IMR-90 (cell line): Measurements from ENCODE around the gene EBLN2. TPM values are rescaled to one million over a fixed set of nuclear protein-coding genes. Genes with fewer than 3 reads are reported as not detected.

ENCODE experiments used
- ATAC-seq: fragments of 200-7000 bp; cut with Tn5 transposase; 2 replicates; pipeline ENCODE4 v1.9.1; 2020; ENCODE audit warnings: low read depth, mild to moderate bottlenecking, moderate library complexity
- BruUV-seq: library from RNA; stranded (reverse); fragments of 400-500 nt; replicated peaks from 2 replicates; lab custom pipeline; 2021; lab: Mats Ljungman, UMichigan
- CTCF ChIA-PET: fragments of 300-600 bp; formaldehyde crosslinking; extraction: SDS; loops from one replicate; lab custom pipeline; 2021; ENCODE audit warnings: antibody characterized with exemption; lab: Yijun Ruan, JAX
- POLR2A ChIA-PET: fragments of 300-600 bp; sonication (Branson Sonifier 250); formaldehyde crosslinking; loops from one replicate; lab custom pipeline; 2022; ENCODE audit warnings: antibody characterized with exemption; ENCODE audit not compliant: unreplicated experiment; lab: Charles Lee
- DNase-seq: peaks from one replicate; pipeline ENCODE4 v3.0.0; 2013
- H2AFZ ChIP-seq: replicated peaks from 2 replicates; pipeline ENCODE3; 2013; ENCODE audit warnings: low read length, mild to moderate bottlenecking; ENCODE audit not compliant: poor library complexity
- H2AK5ac ChIP-seq: 2 replicates; pipeline ENCODE4 v1.6.1; 2013; ENCODE audit warnings: low read depth, low read length, inconsistent platforms
- H2AK9ac ChIP-seq: replicated peaks from 2 replicates; pipeline ENCODE3; 2013; ENCODE audit warnings: mild to moderate bottlenecking, low read depth, low read length, moderate library complexity; ENCODE audit not compliant: poor library complexity
- H2BK120ac ChIP-seq: 2 replicates; pipeline ENCODE4 v1.6.1; 2013; ENCODE audit warnings: low read depth, low read length, inconsistent platforms
- H2BK15ac ChIP-seq: 3 replicates; pipeline ENCODE4 v1.6.1; 2013; ENCODE audit warnings: low read depth, low read length, inconsistent platforms
- H2BK20ac ChIP-seq: 2 replicates; pipeline ENCODE4 v1.6.1; 2013; ENCODE audit warnings: low read depth, mild to moderate bottlenecking, inconsistent platforms, low read length, moderate library complexity
- H2BK5ac ChIP-seq: 2 replicates; pipeline ENCODE4 v1.6.1; 2013; ENCODE audit warnings: mild to moderate bottlenecking, low read depth, low read length, inconsistent platforms; ENCODE audit not compliant: poor library complexity, severe bottlenecking
- H3K14ac ChIP-seq: replicated peaks from 2 replicates; pipeline ENCODE4 v1.6.1; 2013; ENCODE audit warnings: low read depth, low read length, inconsistent platforms
- H3K18ac ChIP-seq: 2 replicates; pipeline ENCODE4 v1.6.1; 2013; ENCODE audit warnings: low read depth, low read length, control low read depth
- H3K23ac ChIP-seq: 2 replicates; pipeline ENCODE4 v1.6.1; 2013; ENCODE audit warnings: low read depth, low read length, inconsistent platforms
- H3K27ac ChIP-seq: 2 replicates; pipeline ENCODE4 v1.5.1; 2013; ENCODE audit warnings: mild to moderate bottlenecking, control low read depth, low read length; ENCODE audit not compliant: insufficient read depth
- H3K27me3 ChIP-seq: 2 replicates; pipeline ENCODE4 v1.6.1; 2013; ENCODE audit warnings: low read length; ENCODE audit not compliant: control insufficient read depth, insufficient read depth
- H3K36me3 ChIP-seq: 2 replicates; pipeline ENCODE4 v1.6.1; 2013; ENCODE audit warnings: low read length, mixed read lengths; ENCODE audit not compliant: control insufficient read depth, insufficient read depth
- H3K4ac ChIP-seq: 2 replicates; pipeline ENCODE4 v1.6.1; 2013; ENCODE audit warnings: low read depth, low read length, inconsistent platforms
- H3K4me1 ChIP-seq: 2 replicates; pipeline ENCODE4 v1.6.1; 2013; ENCODE audit warnings: low read length, mixed read lengths; ENCODE audit not compliant: control insufficient read depth, insufficient read depth
- H3K4me2 ChIP-seq: 2 replicates; pipeline ENCODE4 v1.6.1; 2013; ENCODE audit warnings: low read depth, mild to moderate bottlenecking, control low read depth, low read length, moderate library complexity
- H3K4me3 ChIP-seq: 2 replicates; pipeline ENCODE4 v1.5.1; 2013; ENCODE audit warnings: low read depth, mild to moderate bottlenecking, control low read depth, low read length, moderate library complexity; ENCODE audit not compliant: insufficient read depth
- H3K56ac ChIP-seq: 2 replicates; pipeline ENCODE4 v1.6.1; 2013; ENCODE audit warnings: low read length, inconsistent platforms; ENCODE audit not compliant: insufficient read depth; ENCODE audit errors: extremely low read depth
- H3K79me1 ChIP-seq, 2 experiments: 2 replicates each; pipeline ENCODE4 v1.6.1; 2013; ENCODE audit warnings: low read length in 2 of 2, inconsistent platforms in 1 of 2, low read depth in 1 of 2
- H3K9ac ChIP-seq: 2 replicates; pipeline ENCODE4 v1.6.1; 2013; ENCODE audit warnings: low read depth, low read length, control low read depth
- H3K9me1 ChIP-seq: 2 replicates; pipeline ENCODE4 v1.6.1; 2013; ENCODE audit warnings: low read length, inconsistent platforms; ENCODE audit not compliant: insufficient read depth
- H3K9me3 ChIP-seq: 2 replicates; pipeline ENCODE4 v1.6.1; 2013; ENCODE audit warnings: low read length; ENCODE audit not compliant: control insufficient read depth, insufficient read depth
- H4K20me1 ChIP-seq: 2 replicates; pipeline ENCODE4 v1.6.1; 2013; ENCODE audit warnings: low read length, inconsistent platforms; ENCODE audit not compliant: insufficient read depth
- H4K5ac ChIP-seq: 2 replicates; pipeline ENCODE4 v1.6.1; 2013; ENCODE audit warnings: mild to moderate bottlenecking, low read depth, low read length, control low read depth
- H4K8ac ChIP-seq, 2 experiments: 2 replicates each; pipeline ENCODE4 v1.6.1; 2013; ENCODE audit warnings: low read depth in 2 of 2, low read length in 2 of 2, control low read depth in 1 of 2, inconsistent platforms in 1 of 2
- H4K91ac ChIP-seq: 2 replicates; pipeline ENCODE4 v1.6.1; 2013; ENCODE audit warnings: low read depth, low read length, inconsistent platforms; ENCODE audit not compliant: insufficient read depth
- CEBPB ChIP-seq: IDR thresholded peaks from 2 replicates; pipeline ENCODE4 v1.6.1; 2012; ENCODE audit warnings: low read depth, low read length, improper control_type of control experiment
- CHD1 ChIP-seq: IDR thresholded peaks from 2 replicates; pipeline ENCODE4 v1.6.1; 2012; ENCODE audit warnings: low read depth, low read length, improper control_type of control experiment
- MAFK ChIP-seq: IDR thresholded peaks from 2 replicates; pipeline ENCODE4 v1.6.1; 2012; ENCODE audit warnings: low read depth, low read length, improper control_type of control experiment
- NFE2L2 ChIP-seq: fragments of 150-350 bp; IDR thresholded peaks from 2 replicates; pipeline ENCODE4 v1.6.1; 2016; ENCODE audit warnings: low read depth, mild to moderate bottlenecking, low read length
- RCOR1 ChIP-seq: IDR thresholded peaks from 2 replicates; pipeline ENCODE4 v1.6.1; 2012; ENCODE audit warnings: mild to moderate bottlenecking, low read length, improper control_type of control experiment; ENCODE audit not compliant: insufficient replicate concordance
- WGBS, 2 experiments: methylation state at CpG; one replicate each; pipeline versions ENCODE4 v1.1.5 to v1.1.7; 2013; ENCODE audit warnings: missing lambda C conversion rate in 2 of 2; ENCODE audit not compliant: insufficient read length in 1 of 2; ENCODE audit errors: extremely low coverage in 2 of 2; 5-methylcytosine and 5-hydroxymethylcytosine counted together
- dilution Hi-C: fragments of 300-500 bp; cut with HindIII; formaldehyde crosslinking; loops from one replicate; pipeline ENCODE4 v1.14.3; 2018; ENCODE audit warnings: low sequenced_read_pairs; ENCODE audit not compliant: unreplicated experiment
- in situ Hi-C: fragments of 300-500 bp; cut with MboI; formaldehyde crosslinking; loops from 3 replicates; pipeline ENCODE4 v1.14.3; 2019; ENCODE audit warnings: low sequenced_read_pairs, inconsistent platforms, mixed read lengths
- intact Hi-C: fragments of 100-400 bp; cut with micrococcal nuclease; formaldehyde crosslinking; loops from 2 replicates; pipeline ENCODE4 v1.10.0; 2022
- polyA plus RNA-seq, 3 experiments: library from polyadenylated mRNA; depleted of rRNA; stranded (reverse); fragments of >200 nt; gene quantifications; 2 replicates each; pipeline ENCODE4 v1.2.3, GENCODE V29; 2012; ENCODE audit warnings: low replicate concordance in 1 of 3
- total RNA-seq: library from RNA; depleted of rRNA; stranded (reverse); fragments of >200 nt; gene quantifications from 2 replicates; pipeline ENCODE4 v1.2.3, GENCODE V29; 2012
- TF ChIP-seq, protein P1 (sequence below): conservative IDR thresholded peaks from 2 replicates; pipeline ENCODE4 v1.5.1; 2012; ENCODE audit warnings: mild to moderate bottlenecking, low read depth, low read length, improper control_type of control experiment
- TF ChIP-seq, protein P2 (sequence below): fragments of 150-350 bp; IDR thresholded peaks from 2 replicates; pipeline ENCODE4 v1.6.1; 2016; ENCODE audit warnings: low read depth, mild to moderate bottlenecking, low read length, moderate library complexity, borderline replicate concordance

Gene EBLN2
- total and polyA plus RNA-seq, 2 of the 4 experiments (the other 2 are of a cell fraction) = 2.5 to 7.7 TPM

DNA sequence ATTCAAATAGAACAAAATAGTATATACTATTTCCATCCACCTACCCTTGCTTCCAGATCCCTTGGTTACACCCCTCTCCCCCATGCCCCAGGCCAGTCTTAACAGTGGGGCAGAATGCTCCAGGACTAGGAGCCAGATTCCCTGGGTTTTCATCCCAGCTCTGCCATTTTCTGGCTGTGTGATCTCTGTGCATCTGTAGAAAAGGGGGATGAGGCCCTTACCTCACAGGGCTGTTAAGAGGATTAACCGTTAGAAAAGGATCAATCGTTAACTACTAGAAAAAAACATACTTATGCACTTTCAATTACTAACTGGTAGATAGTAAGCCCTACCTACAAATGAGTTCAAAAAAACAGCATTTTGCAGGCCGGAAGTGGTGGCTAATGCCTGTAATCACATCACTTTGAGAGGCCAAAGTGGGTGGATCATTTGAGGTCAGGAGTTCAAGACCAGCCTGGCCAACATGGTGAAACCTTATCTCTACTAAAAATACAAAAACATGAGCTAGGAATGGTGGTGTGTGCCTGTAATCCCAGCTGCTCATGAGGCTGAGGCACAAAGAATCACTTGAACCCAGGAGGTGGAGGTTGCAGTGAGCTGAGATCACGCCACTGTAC lies 11.7 kb downstream of the EBLN2 start (continued):
- no peak for TF ChIP-seq CEBPB

DNA sequence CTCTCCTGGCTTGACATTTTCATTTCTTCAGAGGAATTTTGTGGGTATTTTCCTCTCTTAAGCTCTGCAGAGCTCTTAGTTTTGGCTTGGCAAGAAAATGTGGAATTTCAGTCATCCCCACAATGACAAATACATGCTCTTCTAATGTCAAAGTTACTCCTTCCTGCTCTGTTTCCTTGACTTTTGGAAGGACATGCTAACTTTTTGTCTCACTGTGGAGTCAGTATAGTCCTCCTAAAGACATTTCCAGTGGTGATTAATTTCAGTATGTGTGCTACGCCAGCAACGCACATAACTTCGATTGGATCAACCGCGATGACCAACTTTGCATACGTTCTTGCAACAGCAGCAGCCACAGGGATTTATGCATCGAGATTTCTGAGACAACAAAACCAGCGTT lies 13.3 kb downstream of the EBLN2 start:
- Histone ChIP-seq H3K79me1 (peaks cover 0 to 6% of the 10 kb centered on the region in 2 experiments; a peak in 1 of 4 replicates), H2AK9ac (no peak overlapping the region), H3K27ac (no peak overlapping the region), H3K4me1 (peaks cover 18% of the 10 kb centered on the region), H2BK5ac (no peak overlapping the region), H2AK5ac (no peak overlapping the region), H3K14ac (no peak overlapping the region), H3K56ac (no peak overlapping the region), H3K4me3 (no peak overlapping the region), H3K4ac (no peak overlapping the region), H2AFZ (no peak overlapping the region), H2BK120ac (no peak overlapping the region), H3K9me3 (no peaks in the 10 kb centered on the region), H4K8ac (no peak overlapping the region), H3K36me3 (no peaks in the 10 kb centered on the region), H3K9me1 (peaks cover 8% of the 10 kb centered on the region), H3K18ac (no peak overlapping the region), H2BK15ac (no peak overlapping the region), H3K4me2 (no peak overlapping the region), H3K9ac (no peak overlapping the region), H4K5ac (no peak overlapping the region; the same call in 1 of the 2 replicates), H3K23ac (no peak overlapping the region), H3K27me3 (no peaks in the 10 kb centered on the region), H4K91ac (no peak overlapping the region), H4K20me1 (peaks cover 10% of the 10 kb centered on the region), H2BK20ac (no peak overlapping the region)
- in situ Hi-C loops (loop anchor here (5.0 to 25.0 kb wide), 4 partner anchors 227 to 1350 kb away; partner anchors contain the start of genes EIF4E3, RYBP and SHQ1), dilution Hi-C loops (no loop called here), intact Hi-C loops (loop anchor here (5.0 kb wide), 3 partner anchors 77 to 1362 kb away; partner anchors contain the start of genes PPP4R2 and SHQ1)
- CTCF ChIA-PET = no interaction called here
- WGBS, 2 experiments = 85% methylated on average over 5 of the region's 8 CpGs; no CpG with 5 or more reads in 1 of the 2 experiments
- no peak for TF ChIP-seq MAFK
- TF ChIP-seq, protein P1, sequence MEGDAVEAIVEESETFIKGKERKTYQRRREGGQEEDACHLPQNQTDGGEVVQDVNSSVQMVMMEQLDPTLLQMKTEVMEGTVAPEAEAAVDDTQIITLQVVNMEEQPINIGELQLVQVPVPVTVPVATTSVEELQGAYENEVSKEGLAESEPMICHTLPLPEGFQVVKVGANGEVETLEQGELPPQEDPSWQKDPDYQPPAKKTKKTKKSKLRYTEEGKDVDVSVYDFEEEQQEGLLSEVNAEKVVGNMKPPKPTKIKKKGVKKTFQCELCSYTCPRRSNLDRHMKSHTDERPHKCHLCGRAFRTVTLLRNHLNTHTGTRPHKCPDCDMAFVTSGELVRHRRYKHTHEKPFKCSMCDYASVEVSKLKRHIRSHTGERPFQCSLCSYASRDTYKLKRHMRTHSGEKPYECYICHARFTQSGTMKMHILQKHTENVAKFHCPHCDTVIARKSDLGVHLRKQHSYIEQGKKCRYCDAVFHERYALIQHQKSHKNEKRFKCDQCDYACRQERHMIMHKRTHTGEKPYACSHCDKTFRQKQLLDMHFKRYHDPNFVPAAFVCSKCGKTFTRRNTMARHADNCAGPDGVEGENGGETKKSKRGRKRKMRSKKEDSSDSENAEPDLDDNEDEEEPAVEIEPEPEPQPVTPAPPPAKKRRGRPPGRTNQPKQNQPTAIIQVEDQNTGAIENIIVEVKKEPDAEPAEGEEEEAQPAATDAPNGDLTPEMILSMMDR = no peak
- no peak for TF ChIP-seq RCOR1
- TF ChIP-seq CHD1 = no peak
- no peak for TF ChIP-seq NFE2L2
- TF ChIP-seq, protein P2, sequence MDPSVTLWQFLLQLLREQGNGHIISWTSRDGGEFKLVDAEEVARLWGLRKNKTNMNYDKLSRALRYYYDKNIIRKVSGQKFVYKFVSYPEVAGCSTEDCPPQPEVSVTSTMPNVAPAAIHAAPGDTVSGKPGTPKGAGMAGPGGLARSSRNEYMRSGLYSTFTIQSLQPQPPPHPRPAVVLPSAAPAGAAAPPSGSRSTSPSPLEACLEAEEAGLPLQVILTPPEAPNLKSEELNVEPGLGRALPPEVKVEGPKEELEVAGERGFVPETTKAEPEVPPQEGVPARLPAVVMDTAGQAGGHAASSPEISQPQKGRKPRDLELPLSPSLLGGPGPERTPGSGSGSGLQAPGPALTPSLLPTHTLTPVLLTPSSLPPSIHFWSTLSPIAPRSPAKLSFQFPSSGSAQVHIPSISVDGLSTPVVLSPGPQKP = no peak
- BruUV-seq = no TSS peak
- no peak for ATAC-seq
- POLR2A ChIA-PET = no interaction called here
- no peak for DNase-seq
